Panc1 (cell line): ENCODE data around the gene RFX1. TPM values are rescaled to one million over a fixed set of nuclear protein-coding genes. Genes with fewer than 3 reads are reported as not detected.

Experiments used
- ATAC-seq: fragments of 200-7000 bp; cut with Tn5 transposase; 2 replicates; pipeline ENCODE4 v1.9.1; 2020; ENCODE audit warnings: mild to moderate bottlenecking, moderate library complexity
- BruUV-seq: library from RNA; stranded (reverse); fragments of 400-500 nt; replicated peaks from 2 replicates; lab custom pipeline; 2021; lab: Mats Ljungman, UMichigan
- CTCF ChIA-PET: fragments of 300-600 bp; sonication (Branson Sonifier 250); formaldehyde crosslinking; loops from one replicate; lab custom pipeline; 2022; ENCODE audit warnings: antibody characterized with exemption; lab: Charles Lee
- POLR2A ChIA-PET: fragments of 300-600 bp; sonication (Branson Sonifier 250); formaldehyde crosslinking; loops from one replicate; lab custom pipeline; 2022; ENCODE audit warnings: antibody characterized with exemption; lab: Charles Lee
- DNase-seq: peaks from one replicate; pipeline ENCODE4 v3.0.0-alpha.2; 2010; ENCODE audit warnings: low read depth, low spot score
- H3K27ac ChIP-seq: 2 replicates; pipeline ENCODE4 v1.5.1; 2011; ENCODE audit warnings: mild to moderate bottlenecking, low read length, inconsistent platforms
- H3K27me3 ChIP-seq: fragments of 200-500 bp; sonication (Bioruptor generic); 2 replicates; pipeline ENCODE4 v1.6.0; 2014; ENCODE audit warnings: low read length, inconsistent platforms; ENCODE audit not compliant: control insufficient read depth, insufficient read depth
- H3K36me3 ChIP-seq: fragments of 200-500 bp; sonication (Bioruptor generic); 2 replicates; pipeline ENCODE4 v1.5.1; 2014; ENCODE audit warnings: inconsistent platforms, mild to moderate bottlenecking, low read length, moderate library complexity; ENCODE audit not compliant: control insufficient read depth, insufficient read depth
- H3K4me1 ChIP-seq: 2 replicates; pipeline ENCODE4 v1.5.1; 2011; ENCODE audit warnings: inconsistent platforms, mild to moderate bottlenecking, low read length, moderate library complexity; ENCODE audit not compliant: control insufficient read depth, insufficient read depth
- H3K4me3 ChIP-seq, 2 experiments: 2 replicates each; pipeline ENCODE4 v1.5.1; 2011 to 2012; ENCODE audit warnings: low read depth in 2 of 2, low read length in 2 of 2, mild to moderate bottlenecking in 2 of 2, inconsistent platforms in 1 of 2, moderate library complexity in 1 of 2
- H3K9me3 ChIP-seq: fragments of 200-500 bp; sonication (Bioruptor generic); 2 replicates; pipeline ENCODE4 v1.5.1; 2014; ENCODE audit warnings: low read depth, mild to moderate bottlenecking, inconsistent platforms, low read length, moderate library complexity; ENCODE audit not compliant: control insufficient read depth, insufficient read depth
- POLR2AphosphoS5 ChIP-seq: IDR thresholded peaks from 2 replicates; pipeline ENCODE4 v1.6.1; 2012; ENCODE audit warnings: mild to moderate bottlenecking, low read depth, low read length, moderate library complexity
- SIN3A ChIP-seq: IDR thresholded peaks from 2 replicates; pipeline ENCODE4 v1.6.1; 2012; ENCODE audit warnings: low read depth, mild to moderate bottlenecking, low read length, moderate library complexity, borderline replicate concordance; ENCODE audit not compliant: insufficient read depth
- TCF7L2 ChIP-seq: IDR thresholded peaks from 2 replicates; pipeline ENCODE4 v1.6.1; 2011; ENCODE audit warnings: mild to moderate bottlenecking, low read depth, low read length, inconsistent platforms
- in situ Hi-C: cut with HindIII; loops from 2 replicates; pipeline ENCODE4 v1.10.0; 2016; ENCODE audit warnings: low sequenced_read_pairs, low pct_unique_long_range_greater_than_20kb
- intact Hi-C: fragments of 100-400 bp; cut with micrococcal nuclease; formaldehyde crosslinking; loops from one replicate; pipeline ENCODE4 v1.10.0; 2022; ENCODE audit not compliant: unreplicated experiment
- total RNA-seq: library from RNA; stranded (reverse); gene quantifications from one replicate; pipeline ENCODE4 v1.2.1, GENCODE V29; 2021; ENCODE audit not compliant: unreplicated experiment
- TF ChIP-seq, protein P1 (sequence below), 2 experiments: IDR thresholded peaks; 2 replicates each; pipeline ENCODE4 v1.6.1; 2011 to 2012; ENCODE audit warnings: low read depth in 2 of 2, control low read depth in 1 of 2, low read length in 1 of 2, mild to moderate bottlenecking in 1 of 2, moderate library complexity in 1 of 2; ENCODE audit not compliant: insufficient read depth in 1 of 2
- TF ChIP-seq, protein P2 (sequence below): fragments of 450-650 bp; IDR thresholded peaks from 2 replicates; pipeline ENCODE4 v1.5.1; 2017; ENCODE audit warnings: mild to moderate bottlenecking

RFX1 gene
- total RNA-seq, 1 experiment from 2014 or later: 15.2 TPM

DNA sequence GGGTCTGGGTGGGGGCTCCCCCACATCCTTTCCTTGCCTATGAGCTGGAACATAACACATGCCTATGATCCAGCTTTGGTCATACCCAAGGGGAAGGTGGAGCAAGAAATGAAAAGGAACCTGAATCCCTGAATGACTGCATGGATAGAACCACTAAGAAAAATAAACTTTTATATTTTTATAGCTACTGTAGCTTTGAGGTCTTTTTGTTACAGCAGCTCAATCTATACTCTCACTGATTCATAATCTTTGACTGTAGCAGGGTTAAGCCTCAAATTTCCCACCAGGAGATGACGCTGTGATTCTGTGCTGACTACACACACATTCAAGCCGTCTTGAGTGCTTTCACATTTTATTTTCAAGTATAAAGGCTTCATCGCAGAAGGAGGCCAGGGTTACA is 46.9 kb upstream of the RFX1 start:
- no peaks in the 10 kb centered on the region for H3K9me3 ChIP-seq
- ChIA-PET POLR2A (no interaction called here), CTCF (interaction anchor here (0.6 to 1.0 kb wide), 3 partner anchors 11 to 347 kb away, joined by 3 to 6 read pairs (median 3); no protein-coding TSS in a partner anchor)
- no peaks in the 10 kb centered on the region for H3K36me3 ChIP-seq
- in situ Hi-C loops: no loop called here
- ATAC-seq (no peak), DNase-seq (no peak)
- intact Hi-C loops: no loop called here
- H3K27me3 ChIP-seq: no peaks in the 10 kb centered on the region
- BruUV-seq: no TSS peak
- TF ChIP-seq, protein P1, sequence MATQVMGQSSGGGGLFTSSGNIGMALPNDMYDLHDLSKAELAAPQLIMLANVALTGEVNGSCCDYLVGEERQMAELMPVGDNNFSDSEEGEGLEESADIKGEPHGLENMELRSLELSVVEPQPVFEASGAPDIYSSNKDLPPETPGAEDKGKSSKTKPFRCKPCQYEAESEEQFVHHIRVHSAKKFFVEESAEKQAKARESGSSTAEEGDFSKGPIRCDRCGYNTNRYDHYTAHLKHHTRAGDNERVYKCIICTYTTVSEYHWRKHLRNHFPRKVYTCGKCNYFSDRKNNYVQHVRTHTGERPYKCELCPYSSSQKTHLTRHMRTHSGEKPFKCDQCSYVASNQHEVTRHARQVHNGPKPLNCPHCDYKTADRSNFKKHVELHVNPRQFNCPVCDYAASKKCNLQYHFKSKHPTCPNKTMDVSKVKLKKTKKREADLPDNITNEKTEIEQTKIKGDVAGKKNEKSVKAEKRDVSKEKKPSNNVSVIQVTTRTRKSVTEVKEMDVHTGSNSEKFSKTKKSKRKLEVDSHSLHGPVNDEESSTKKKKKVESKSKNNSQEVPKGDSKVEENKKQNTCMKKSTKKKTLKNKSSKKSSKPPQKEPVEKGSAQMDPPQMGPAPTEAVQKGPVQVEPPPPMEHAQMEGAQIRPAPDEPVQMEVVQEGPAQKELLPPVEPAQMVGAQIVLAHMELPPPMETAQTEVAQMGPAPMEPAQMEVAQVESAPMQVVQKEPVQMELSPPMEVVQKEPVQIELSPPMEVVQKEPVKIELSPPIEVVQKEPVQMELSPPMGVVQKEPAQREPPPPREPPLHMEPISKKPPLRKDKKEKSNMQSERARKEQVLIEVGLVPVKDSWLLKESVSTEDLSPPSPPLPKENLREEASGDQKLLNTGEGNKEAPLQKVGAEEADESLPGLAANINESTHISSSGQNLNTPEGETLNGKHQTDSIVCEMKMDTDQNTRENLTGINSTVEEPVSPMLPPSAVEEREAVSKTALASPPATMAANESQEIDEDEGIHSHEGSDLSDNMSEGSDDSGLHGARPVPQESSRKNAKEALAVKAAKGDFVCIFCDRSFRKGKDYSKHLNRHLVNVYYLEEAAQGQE (IDR thresholded peaks at IDR 0.05; ENCODE audit: insufficient read depth in 1 of 2, low read depth in 2 of 2, low read length in 1 of 2): no peak
- TF ChIP-seq POLR2AphosphoS5 (no peak), SIN3A (no peak), TCF7L2 (no peak)
- TF ChIP-seq, protein P2, sequence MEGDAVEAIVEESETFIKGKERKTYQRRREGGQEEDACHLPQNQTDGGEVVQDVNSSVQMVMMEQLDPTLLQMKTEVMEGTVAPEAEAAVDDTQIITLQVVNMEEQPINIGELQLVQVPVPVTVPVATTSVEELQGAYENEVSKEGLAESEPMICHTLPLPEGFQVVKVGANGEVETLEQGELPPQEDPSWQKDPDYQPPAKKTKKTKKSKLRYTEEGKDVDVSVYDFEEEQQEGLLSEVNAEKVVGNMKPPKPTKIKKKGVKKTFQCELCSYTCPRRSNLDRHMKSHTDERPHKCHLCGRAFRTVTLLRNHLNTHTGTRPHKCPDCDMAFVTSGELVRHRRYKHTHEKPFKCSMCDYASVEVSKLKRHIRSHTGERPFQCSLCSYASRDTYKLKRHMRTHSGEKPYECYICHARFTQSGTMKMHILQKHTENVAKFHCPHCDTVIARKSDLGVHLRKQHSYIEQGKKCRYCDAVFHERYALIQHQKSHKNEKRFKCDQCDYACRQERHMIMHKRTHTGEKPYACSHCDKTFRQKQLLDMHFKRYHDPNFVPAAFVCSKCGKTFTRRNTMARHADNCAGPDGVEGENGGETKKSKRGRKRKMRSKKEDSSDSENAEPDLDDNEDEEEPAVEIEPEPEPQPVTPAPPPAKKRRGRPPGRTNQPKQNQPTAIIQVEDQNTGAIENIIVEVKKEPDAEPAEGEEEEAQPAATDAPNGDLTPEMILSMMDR: no peak
- no peak overlapping the region for H3K27ac ChIP-seq
- peaks cover 1% of the 10 kb centered on the region; the same call in 1 of the 2 replicates for H3K4me1 ChIP-seq
- H3K4me3 ChIP-seq: no peak overlapping the region

DNA sequence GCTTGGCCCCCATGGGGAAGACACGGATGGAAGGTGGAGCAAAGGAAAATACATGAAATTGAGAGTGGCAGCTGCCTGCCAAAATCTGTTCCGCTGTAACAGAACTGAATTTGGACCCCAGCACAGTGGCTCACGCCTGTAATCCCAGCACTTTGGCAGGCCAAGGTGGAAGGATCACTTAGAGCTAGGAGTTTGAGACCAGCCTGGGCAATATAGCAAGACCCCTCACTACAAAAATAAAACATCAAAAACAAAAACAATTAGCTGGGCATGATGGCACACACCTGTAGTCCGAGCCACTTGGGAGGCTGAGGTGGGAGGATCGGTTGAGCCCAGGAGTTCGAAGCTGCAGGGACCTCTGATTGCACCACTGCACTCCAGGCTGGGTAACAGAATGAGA is 46.4 kb upstream of the RFX1 start:
- BruUV-seq: TSS peak; percentile 95
- in situ Hi-C loops (no loop called here), intact Hi-C loops (no loop called here)
- no peaks in the 10 kb centered on the region for H3K9me3 ChIP-seq
- H3K4me1 ChIP-seq: no peaks in the 10 kb centered on the region
- TF ChIP-seq POLR2AphosphoS5 (no peak), TCF7L2 (no peak), SIN3A (no peak)
- TF ChIP-seq, protein P2: no peak
- TF ChIP-seq, protein P1 (IDR thresholded peaks at IDR 0.05; ENCODE audit: insufficient read depth in 1 of 2, low read depth in 2 of 2, low read length in 1 of 2): no peak
- DNase-seq: no peak
- no peaks in the 10 kb centered on the region for H3K27me3 ChIP-seq
- ChIA-PET POLR2A (no interaction called here), CTCF (interaction anchor here (0.6 to 1.0 kb wide), 3 partner anchors 11 to 348 kb away, joined by 3 to 6 read pairs (median 3); no protein-coding TSS in a partner anchor)
- H3K4me3 ChIP-seq: no peak overlapping the region
- no peaks in the 10 kb centered on the region for H3K36me3 ChIP-seq
- no peak overlapping the region for H3K27ac ChIP-seq
- ATAC-seq: no peak
